ENCODE measurements around the gene ZNF558.
"Not testable (repeated sequence)": the region's sequence is repeated elsewhere in the genome, so short reads cannot be mapped to it uniquely, and the experiment has no call there.

ZNF558 gene

DNA sequence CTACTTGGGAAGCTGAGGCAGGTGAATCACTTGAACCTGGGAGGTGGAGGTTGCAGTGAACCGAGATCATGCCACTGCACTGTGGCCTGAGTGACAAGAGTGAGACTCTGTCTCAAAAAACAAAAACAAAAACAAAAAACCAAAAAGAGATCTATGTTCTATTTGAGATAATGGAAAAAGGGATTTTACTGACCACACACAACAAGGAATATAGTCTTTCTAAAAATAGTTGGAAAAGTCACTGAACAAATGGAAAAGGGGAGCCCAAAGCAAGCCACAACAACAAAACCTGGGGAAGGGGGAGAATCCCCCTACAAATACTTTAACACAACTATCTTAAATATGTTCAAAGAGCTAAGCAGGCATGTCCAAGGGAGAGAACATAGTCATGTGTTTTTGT is 37.3 kb downstream of the ZNF558 start:
- no peak for DNase-seq

- DNase-seq, result not testable (repeated sequence)
These were observed 58.5 kb downstream of the ZNF558 start for GRCh38 chr19:8773587-8773986.

DNA sequence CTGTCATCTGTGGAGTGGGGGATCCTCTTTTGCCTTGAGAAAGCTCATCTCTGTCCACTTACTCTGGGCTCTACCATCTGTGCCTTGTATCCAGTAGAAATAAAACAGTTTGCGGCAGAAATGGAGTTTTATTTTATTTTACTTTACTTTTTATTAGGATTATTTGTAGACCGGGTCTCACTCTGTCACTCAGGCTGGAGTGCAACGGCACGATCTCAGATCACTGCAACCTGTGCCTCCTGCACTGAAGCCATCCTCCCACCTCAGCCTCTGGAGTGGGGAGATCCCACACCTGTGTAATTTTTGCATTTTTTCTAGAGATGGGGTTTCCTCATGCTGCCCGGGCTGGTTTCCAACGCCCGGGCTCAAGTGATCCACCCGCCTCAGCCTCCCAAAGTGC is 62.8 kb downstream of the ZNF558 start:
- DNase-seq, result not testable (repeated sequence)

DNA sequence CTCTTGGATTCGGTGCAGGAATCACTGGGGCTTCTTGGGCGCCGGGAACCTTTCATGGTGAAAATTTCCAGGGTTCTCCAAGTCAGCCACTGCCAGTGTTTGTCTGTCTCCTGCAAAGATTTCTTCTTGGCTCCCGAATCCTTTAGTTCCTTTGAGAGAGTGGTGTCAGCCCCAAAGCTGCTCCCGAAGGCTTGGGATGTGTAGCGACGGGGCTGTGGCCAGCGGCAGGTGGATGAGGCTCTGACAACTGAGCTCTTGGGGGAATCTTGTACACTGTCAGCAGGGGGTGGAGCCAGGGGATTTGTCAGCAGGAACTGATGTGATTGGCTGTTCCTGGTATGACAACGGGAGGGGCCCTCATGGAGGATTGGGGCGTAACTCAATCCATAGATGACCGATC is 64.8 kb downstream of the ZNF558 start:
- DNase-seq, result not testable (repeated sequence)

All from NCI-H345 (cell line).